Measurements from ENCODE around the gene TPMT.

GRCh38 chr6:18142591-18142861, 12.4 kb downstream of the TPMT start:
- no peak for TF ChIP-seq CTCF (IDR thresholded peaks at IDR 0.05)
- no peak for TF ChIP-seq POLR2A (IDR thresholded peaks at IDR 0.05)

Measured in Peyer's patch (tissue), 4 donors.